H1 (cell line): ENCODE results near the gene AICDA. TPM values are rescaled to one million over a fixed set of nuclear protein-coding genes. Genes with fewer than 3 reads are reported as not detected.

Source experiments
- CBX5 ChIP-seq: fragments of 300-800, 300-1000 bp; sonication (generic); IDR thresholded peaks from 2 replicates; pipeline ENCODE4 v1.7.1; 2016; ENCODE audit warnings: antibody characterized with exemption, low read length, low read depth
- CHD1 ChIP-seq: IDR thresholded peaks from 2 replicates; pipeline ENCODE4 v1.6.1; 2012; ENCODE audit warnings: low read depth, low read length, improper control_type of control experiment
- CHD2 ChIP-seq: IDR thresholded peaks from 2 replicates; pipeline ENCODE4 v1.6.1; 2012; ENCODE audit warnings: low read length, improper control_type of control experiment
- HDAC2 ChIP-seq, 2 experiments: fragments of 300-600 bp in 1 of 2; sonication (generic) in 1 of 2; IDR thresholded peaks; 2 replicates each; pipeline ENCODE4 v1.6.1; 2011 to 2012; ENCODE audit warnings: low read depth in 2 of 2, low read length in 2 of 2, mild to moderate bottlenecking in 2 of 2, moderate library complexity in 2 of 2, borderline replicate concordance in 1 of 2, inconsistent platforms in 1 of 2
- HDAC6 ChIP-seq: IDR thresholded peaks from one replicate; pipeline ENCODE4 v1.7.1; 2012; ENCODE audit warnings: low read depth, mild to moderate bottlenecking, inconsistent platforms, low read length, moderate library complexity
- RNF2 ChIP-seq: fragments of 200-900, 300-1000 bp; sonication (generic); IDR thresholded peaks from 2 replicates; pipeline ENCODE4 v1.7.1; 2016; ENCODE audit warnings: borderline replicate concordance, low read depth, mild to moderate bottlenecking, antibody characterized with exemption, low read length; ENCODE audit not compliant: poor library complexity, severe bottlenecking; ENCODE audit errors: missing control alignments
- polyA plus RNA-seq, 7 experiments: library from polyadenylated mRNA; depleted of rRNA in 3 of 7; stranded (reverse) in 5 of 7; unstranded in 2 of 7; fragments of >200 nt in 5 of 7; fragments of 200-250 nt in 2 of 7; gene quantifications; 1 replicate in 5 of 7; 2 replicates in 1 of 7; 4 replicates in 1 of 7; pipeline versions ENCODE4 v1.2.1 to v1.2.3, GENCODE V29; 2011 to 2013; ENCODE audit warnings: missing spikeins in 2 of 7, mixed read lengths in 2 of 7
- total RNA-seq: library from RNA; stranded (reverse); fragmentation: NEBNext Ultra II Directional; extraction: Animal tissue kit (Norgen Biotek cat#: 25700); gene quantifications from 2 replicates; pipeline ENCODE4 v1.2.1, GENCODE V29; 2021
- TF ChIP-seq, protein P1 (sequence below): fragments of 300-600 bp; sonication (generic); IDR thresholded peaks from 2 replicates; pipeline ENCODE4 v1.7.1; 2012; ENCODE audit warnings: low read length, moderate library complexity, mild to moderate bottlenecking, inconsistent platforms; ENCODE audit not compliant: insufficient replicate concordance
- TF ChIP-seq, protein P2 (sequence below): IDR thresholded peaks from 2 replicates; pipeline ENCODE4 v1.6.1; 2012; ENCODE audit warnings: inconsistent platforms
- TF ChIP-seq, protein P3 (sequence below): IDR thresholded peaks from 2 replicates; pipeline ENCODE4 v1.6.1; 2011; ENCODE audit warnings: low read length, improper control_type of control experiment

The AICDA gene
- total and polyA plus RNA-seq, 2 of the 8 experiments (the other 6 are each of a cell fraction or from before 2014, with no cell fraction given): not detected

DNA sequence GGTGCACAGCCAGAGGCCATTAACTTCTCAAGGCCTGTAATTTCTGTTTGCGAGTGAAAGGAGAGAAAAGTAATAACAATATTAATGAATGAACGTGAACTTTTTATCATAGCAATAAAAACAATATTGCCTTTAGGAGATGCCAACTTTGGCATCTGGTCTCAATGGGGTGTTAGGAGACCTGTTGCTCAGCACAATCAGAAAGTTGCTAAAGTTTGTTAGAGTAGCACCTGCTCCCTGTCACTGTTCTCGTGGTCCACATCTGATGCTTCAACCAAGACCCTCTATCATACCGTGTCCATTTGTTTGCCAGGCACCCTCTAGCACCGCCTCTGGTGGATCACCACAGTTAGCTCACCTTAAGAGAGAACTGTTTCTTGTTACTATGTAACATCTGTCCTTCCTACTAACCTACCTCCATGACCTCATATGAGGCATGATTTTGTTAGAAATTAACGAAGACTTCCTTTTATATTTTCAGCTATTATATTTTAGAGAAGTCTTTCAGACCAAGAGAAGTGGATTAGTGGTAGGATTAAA is 59.5 kb downstream of the AICDA start (continued):
- TF ChIP-seq, protein P1, sequence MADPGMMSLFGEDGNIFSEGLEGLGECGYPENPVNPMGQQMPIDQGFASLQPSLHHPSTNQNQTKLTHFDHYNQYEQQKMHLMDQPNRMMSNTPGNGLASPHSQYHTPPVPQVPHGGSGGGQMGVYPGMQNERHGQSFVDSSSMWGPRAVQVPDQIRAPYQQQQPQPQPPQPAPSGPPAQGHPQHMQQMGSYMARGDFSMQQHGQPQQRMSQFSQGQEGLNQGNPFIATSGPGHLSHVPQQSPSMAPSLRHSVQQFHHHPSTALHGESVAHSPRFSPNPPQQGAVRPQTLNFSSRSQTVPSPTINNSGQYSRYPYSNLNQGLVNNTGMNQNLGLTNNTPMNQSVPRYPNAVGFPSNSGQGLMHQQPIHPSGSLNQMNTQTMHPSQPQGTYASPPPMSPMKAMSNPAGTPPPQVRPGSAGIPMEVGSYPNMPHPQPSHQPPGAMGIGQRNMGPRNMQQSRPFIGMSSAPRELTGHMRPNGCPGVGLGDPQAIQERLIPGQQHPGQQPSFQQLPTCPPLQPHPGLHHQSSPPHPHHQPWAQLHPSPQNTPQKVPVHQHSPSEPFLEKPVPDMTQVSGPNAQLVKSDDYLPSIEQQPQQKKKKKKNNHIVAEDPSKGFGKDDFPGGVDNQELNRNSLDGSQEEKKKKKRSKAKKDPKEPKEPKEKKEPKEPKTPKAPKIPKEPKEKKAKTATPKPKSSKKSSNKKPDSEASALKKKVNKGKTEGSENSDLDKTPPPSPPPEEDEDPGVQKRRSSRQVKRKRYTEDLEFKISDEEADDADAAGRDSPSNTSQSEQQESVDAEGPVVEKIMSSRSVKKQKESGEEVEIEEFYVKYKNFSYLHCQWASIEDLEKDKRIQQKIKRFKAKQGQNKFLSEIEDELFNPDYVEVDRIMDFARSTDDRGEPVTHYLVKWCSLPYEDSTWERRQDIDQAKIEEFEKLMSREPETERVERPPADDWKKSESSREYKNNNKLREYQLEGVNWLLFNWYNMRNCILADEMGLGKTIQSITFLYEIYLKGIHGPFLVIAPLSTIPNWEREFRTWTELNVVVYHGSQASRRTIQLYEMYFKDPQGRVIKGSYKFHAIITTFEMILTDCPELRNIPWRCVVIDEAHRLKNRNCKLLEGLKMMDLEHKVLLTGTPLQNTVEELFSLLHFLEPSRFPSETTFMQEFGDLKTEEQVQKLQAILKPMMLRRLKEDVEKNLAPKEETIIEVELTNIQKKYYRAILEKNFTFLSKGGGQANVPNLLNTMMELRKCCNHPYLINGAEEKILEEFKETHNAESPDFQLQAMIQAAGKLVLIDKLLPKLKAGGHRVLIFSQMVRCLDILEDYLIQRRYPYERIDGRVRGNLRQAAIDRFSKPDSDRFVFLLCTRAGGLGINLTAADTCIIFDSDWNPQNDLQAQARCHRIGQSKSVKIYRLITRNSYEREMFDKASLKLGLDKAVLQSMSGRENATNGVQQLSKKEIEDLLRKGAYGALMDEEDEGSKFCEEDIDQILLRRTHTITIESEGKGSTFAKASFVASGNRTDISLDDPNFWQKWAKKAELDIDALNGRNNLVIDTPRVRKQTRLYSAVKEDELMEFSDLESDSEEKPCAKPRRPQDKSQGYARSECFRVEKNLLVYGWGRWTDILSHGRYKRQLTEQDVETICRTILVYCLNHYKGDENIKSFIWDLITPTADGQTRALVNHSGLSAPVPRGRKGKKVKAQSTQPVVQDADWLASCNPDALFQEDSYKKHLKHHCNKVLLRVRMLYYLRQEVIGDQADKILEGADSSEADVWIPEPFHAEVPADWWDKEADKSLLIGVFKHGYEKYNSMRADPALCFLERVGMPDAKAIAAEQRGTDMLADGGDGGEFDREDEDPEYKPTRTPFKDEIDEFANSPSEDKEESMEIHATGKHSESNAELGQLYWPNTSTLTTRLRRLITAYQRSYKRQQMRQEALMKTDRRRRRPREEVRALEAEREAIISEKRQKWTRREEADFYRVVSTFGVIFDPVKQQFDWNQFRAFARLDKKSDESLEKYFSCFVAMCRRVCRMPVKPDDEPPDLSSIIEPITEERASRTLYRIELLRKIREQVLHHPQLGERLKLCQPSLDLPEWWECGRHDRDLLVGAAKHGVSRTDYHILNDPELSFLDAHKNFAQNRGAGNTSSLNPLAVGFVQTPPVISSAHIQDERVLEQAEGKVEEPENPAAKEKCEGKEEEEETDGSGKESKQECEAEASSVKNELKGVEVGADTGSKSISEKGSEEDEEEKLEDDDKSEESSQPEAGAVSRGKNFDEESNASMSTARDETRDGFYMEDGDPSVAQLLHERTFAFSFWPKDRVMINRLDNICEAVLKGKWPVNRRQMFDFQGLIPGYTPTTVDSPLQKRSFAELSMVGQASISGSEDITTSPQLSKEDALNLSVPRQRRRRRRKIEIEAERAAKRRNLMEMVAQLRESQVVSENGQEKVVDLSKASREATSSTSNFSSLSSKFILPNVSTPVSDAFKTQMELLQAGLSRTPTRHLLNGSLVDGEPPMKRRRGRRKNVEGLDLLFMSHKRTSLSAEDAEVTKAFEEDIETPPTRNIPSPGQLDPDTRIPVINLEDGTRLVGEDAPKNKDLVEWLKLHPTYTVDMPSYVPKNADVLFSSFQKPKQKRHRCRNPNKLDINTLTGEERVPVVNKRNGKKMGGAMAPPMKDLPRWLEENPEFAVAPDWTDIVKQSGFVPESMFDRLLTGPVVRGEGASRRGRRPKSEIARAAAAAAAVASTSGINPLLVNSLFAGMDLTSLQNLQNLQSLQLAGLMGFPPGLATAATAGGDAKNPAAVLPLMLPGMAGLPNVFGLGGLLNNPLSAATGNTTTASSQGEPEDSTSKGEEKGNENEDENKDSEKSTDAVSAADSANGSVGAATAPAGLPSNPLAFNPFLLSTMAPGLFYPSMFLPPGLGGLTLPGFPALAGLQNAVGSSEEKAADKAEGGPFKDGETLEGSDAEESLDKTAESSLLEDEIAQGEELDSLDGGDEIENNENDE: no peak
- TF ChIP-seq CHD2 (no peak), CBX5 (no peak), CHD1 (no peak), RNF2 (no peak), HDAC6 (no peak), HDAC2 (IDR thresholded peaks at IDR 0.05; ENCODE audit: borderline replicate concordance in 1 of 2, low read depth in 2 of 2, low read length in 2 of 2) (no peak)
- TF ChIP-seq, protein P2, sequence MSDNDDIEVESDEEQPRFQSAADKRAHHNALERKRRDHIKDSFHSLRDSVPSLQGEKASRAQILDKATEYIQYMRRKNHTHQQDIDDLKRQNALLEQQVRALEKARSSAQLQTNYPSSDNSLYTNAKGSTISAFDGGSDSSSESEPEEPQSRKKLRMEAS: no peak
- TF ChIP-seq, protein P3, sequence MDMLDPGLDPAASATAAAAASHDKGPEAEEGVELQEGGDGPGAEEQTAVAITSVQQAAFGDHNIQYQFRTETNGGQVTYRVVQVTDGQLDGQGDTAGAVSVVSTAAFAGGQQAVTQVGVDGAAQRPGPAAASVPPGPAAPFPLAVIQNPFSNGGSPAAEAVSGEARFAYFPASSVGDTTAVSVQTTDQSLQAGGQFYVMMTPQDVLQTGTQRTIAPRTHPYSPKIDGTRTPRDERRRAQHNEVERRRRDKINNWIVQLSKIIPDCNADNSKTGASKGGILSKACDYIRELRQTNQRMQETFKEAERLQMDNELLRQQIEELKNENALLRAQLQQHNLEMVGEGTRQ: no peak
